ENCODE results near the gene MAML3.

- TF ChIP-seq SP1 (IDR thresholded peaks at IDR 0.05) (no peak), BHLHE40 (IDR thresholded peaks at IDR 0.05; ENCODE audit: borderline replicate concordance) (no peak), ELF4 (IDR thresholded peaks at IDR 0.05) (no peak), FOXA1 (IDR thresholded peaks at IDR 0.05) (no peak), NFRKB (IDR thresholded peaks at IDR 0.05) (no peak), PKNOX1 (IDR thresholded peaks at IDR 0.05) (no peak), FOXK2 (IDR thresholded peaks at IDR 0.05) (no peak), ZNF384 (IDR thresholded peaks at IDR 0.05) (no peak), FOXM1 (IDR thresholded peaks at IDR 0.05; ENCODE audit: borderline replicate concordance) (no peak), LEF1 (IDR thresholded peaks at IDR 0.05; ENCODE audit: borderline replicate concordance) (no peak), SUZ12 (IDR thresholded peaks at IDR 0.05) (no peak)
Observed at GRCh38 chr4:139950568-139950967, 203.4 kb downstream of the MAML3 start.
